ENCODE measurements around the gene TCP10L.

Gene TCP10L

GRCh38 chr21:32595431-32595830 is 10.1 kb upstream of the TCP10L start (continued):
- TF ChIP-seq ZNF792 (tag by site-specific recombination; IDR thresholded peaks at IDR 0.05): no peak

- no peaks in the 10 kb centered on the region for H3K4me1 ChIP-seq (ENCODE audit: control insufficient read depth, insufficient read depth, low read length)
- no peak overlapping the region for H3K27ac ChIP-seq (ENCODE audit: extremely low read depth, low read depth, low read length)
- no peaks in the 10 kb centered on the region for H3K9me3 ChIP-seq (ENCODE audit: control insufficient read depth, insufficient read depth, low read depth, low read length)
- POLR2A ChIA-PET: no interaction called here
- TF ChIP-seq ZBTB10 (tag by site-specific recombination; IDR thresholded peaks at IDR 0.05): no peak
- TF ChIP-seq ZNF16 (tag by site-specific recombination; IDR thresholded peaks at IDR 0.05; ENCODE audit: low read depth): no peak
- no peak for TF ChIP-seq ZNF580 (tag by site-specific recombination; IDR thresholded peaks at IDR 0.05)
- TF ChIP-seq HOXA7 (CRISPR knock-in tag; IDR thresholded peaks at IDR 0.05; ENCODE audit: borderline replicate concordance): no peak
- no peak for TF ChIP-seq SP3 (tag by site-specific recombination; IDR thresholded peaks at IDR 0.05)
- TF ChIP-seq ZSCAN4 (tag by site-specific recombination; IDR thresholded peaks at IDR 0.05): no peak
- TF ChIP-seq ZNF121 (tag by site-specific recombination; IDR thresholded peaks at IDR 0.05): no peak
- no peak for TF ChIP-seq GLI4 (tag by site-specific recombination; IDR thresholded peaks at IDR 0.05)
- TF ChIP-seq TCF7L2 (IDR thresholded peaks at IDR 0.05; ENCODE audit: borderline replicate concordance, low read depth, low read length): no peak
- TF ChIP-seq ZNF148 (tag by site-specific recombination; IDR thresholded peaks at IDR 0.05; ENCODE audit: borderline replicate concordance): no peak
- no peak for TF ChIP-seq ZNF174 (tag by site-specific recombination; IDR thresholded peaks at IDR 0.05)
- CTCF ChIA-PET: no interaction called here
- no peak overlapping the region for H3K4me3 ChIP-seq (ENCODE audit: low read depth, low read length)
- peaks cover 6 to 11% of the 10 kb centered on the region in 2 experiments; a peak in 2 of 3 replicates for H3K36me3 ChIP-seq (ENCODE audit: control insufficient read depth in 2 of 2, insufficient read depth in 1 of 2, low read length in 2 of 2)
These were observed 8.4 kb upstream of the TCP10L start for GRCh38 chr21:32593690-32594089.

GRCh38 chr21:32592929-32593502 is 7.7 kb upstream of the TCP10L start:
- ChIA-PET POLR2A (no interaction called here), CTCF (no interaction called here)
- Histone ChIP-seq H3K4me3 (ENCODE audit: low read depth, low read length) (no peak overlapping the region), H3K27ac (ENCODE audit: extremely low read depth, low read depth, low read length) (no peak overlapping the region), H3K9me3 (ENCODE audit: control insufficient read depth, insufficient read depth, low read depth, low read length) (no peaks in the 10 kb centered on the region), H3K36me3 (ENCODE audit: control insufficient read depth in 2 of 2, insufficient read depth in 1 of 2, low read length in 2 of 2) (peaks cover 0 to 8% of the 10 kb centered on the region in 2 experiments; a peak in 2 of 3 replicates), H3K4me1 (ENCODE audit: control insufficient read depth, insufficient read depth, low read length) (no peaks in the 10 kb centered on the region)
- no peak for TF ChIP-seq ZNF18 (tag by site-specific recombination; IDR thresholded peaks at IDR 0.05)
- TF ChIP-seq ZNF791 (tag by site-specific recombination; IDR thresholded peaks at IDR 0.05): no peak
- TF ChIP-seq ZSCAN23 (tag by site-specific recombination; IDR thresholded peaks at IDR 0.05): no peak
- TF ChIP-seq ZNF621 (tag by site-specific recombination; IDR thresholded peaks at IDR 0.05): no peak
- no peak for TF ChIP-seq ZNF26 (tag by site-specific recombination; IDR thresholded peaks at IDR 0.05)
